Measurements from ENCODE around the gene SEMA4F.
"Not testable (repeated sequence)": the region's sequence is repeated elsewhere in the genome, so short reads cannot be mapped to it uniquely, and the experiment has no call there.

Gene SEMA4F

GRCh38 chr2:74625658-74626425 lies 28.2 kb upstream of the SEMA4F start:
- no peak for DNase-seq (ENCODE audit: low read depth in 1 of 2, low spot score in 1 of 2)
- Histone ChIP-seq H3K27me3 (ENCODE audit: insufficient read depth, poor library complexity, severe bottlenecking) (no peaks in the 10 kb centered on the region), H3K27ac (replicated peaks) (no peak overlapping the region), H3K4me3 (replicated peaks; ENCODE audit: insufficient read depth, low read length) (no peak overlapping the region)
- TF ChIP-seq CTCF (IDR thresholded peaks at IDR 0.05; ENCODE audit: insufficient read depth, low read length) (no peak), REST (IDR thresholded peaks at IDR 0.05; ENCODE audit: insufficient replicate concordance, low read depth) (no peak), SPI1 (IDR thresholded peaks at IDR 0.05; ENCODE audit: borderline replicate concordance, low read depth) (no peak)

DNA sequence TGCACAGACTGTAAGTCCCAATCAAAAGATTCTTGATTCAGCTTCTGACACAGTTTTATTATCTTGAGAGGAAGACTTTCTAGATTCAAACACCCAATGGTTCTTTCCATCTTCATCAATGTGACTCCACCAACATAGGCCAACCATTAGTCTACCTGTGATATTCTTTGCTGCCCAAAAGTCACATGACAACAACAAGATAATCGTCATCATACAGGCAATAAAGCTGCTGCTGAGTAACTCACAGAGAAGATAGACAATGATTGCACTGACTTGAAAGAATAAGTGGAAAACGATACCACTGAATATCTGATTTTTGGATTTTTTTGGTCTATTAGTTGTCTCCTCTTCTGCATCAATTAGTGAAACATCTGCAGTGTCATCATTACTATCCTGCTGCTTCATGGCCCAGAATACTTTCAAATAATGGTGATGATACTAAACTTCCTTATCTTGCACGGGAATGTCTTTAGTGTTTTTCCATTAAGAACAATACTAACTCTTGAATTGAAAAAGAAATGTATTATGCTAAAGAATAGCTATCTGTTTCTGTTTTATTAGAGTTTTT lies 25.4 kb upstream of the SEMA4F start:
- no peak for DNase-seq (ENCODE audit: low read depth in 1 of 2, low spot score in 1 of 2)
- no peak for TF ChIP-seq SPI1 (IDR thresholded peaks at IDR 0.05; ENCODE audit: borderline replicate concordance, low read depth)
- TF ChIP-seq POLR2AphosphoS5 (IDR thresholded peaks at IDR 0.05; ENCODE audit: low read depth) = no peak
- no peak for TF ChIP-seq GABPA (IDR thresholded peaks at IDR 0.05; ENCODE audit: low read depth)
- TF ChIP-seq REST (IDR thresholded peaks at IDR 0.05; ENCODE audit: insufficient replicate concordance, low read depth) = no peak
- TF ChIP-seq CTCF (IDR thresholded peaks at IDR 0.05; ENCODE audit: insufficient read depth, low read length) = no peak
- no peak overlapping the region for H3K4me3 ChIP-seq (replicated peaks; ENCODE audit: insufficient read depth, low read length)
- no peak overlapping the region for H3K27ac ChIP-seq (replicated peaks)
- H3K27me3 ChIP-seq (ENCODE audit: insufficient read depth, poor library complexity, severe bottlenecking) = no peaks in the 10 kb centered on the region

DNA sequence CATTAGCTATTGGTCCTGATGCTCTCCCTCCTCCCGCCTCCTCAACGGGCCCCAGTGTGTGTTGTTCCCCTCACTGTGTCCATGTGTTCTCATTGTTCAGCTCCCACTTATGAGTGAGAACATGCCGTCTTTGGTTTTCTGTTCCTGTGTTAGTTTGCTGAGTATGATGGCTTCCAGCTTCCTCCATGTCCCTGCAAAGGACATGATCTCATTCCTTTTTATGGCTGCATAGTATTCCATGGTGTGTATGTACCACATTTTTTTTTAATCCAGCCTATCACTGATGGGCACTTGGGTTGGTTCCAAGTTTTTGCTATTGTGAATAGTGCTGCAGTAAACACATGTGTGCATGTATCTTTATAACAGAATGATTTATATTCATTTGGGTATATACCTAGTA lies 23.6 kb upstream of the SEMA4F start:
- not testable (repeated sequence) for H3K27me3 ChIP-seq (ENCODE audit: insufficient read depth, poor library complexity, severe bottlenecking); H3K4me3 ChIP-seq (replicated peaks; ENCODE audit: insufficient read depth, low read length); DNase-seq (ENCODE audit: low read depth in 1 of 2, low spot score in 1 of 2); H3K27ac ChIP-seq (replicated peaks)

DNA sequence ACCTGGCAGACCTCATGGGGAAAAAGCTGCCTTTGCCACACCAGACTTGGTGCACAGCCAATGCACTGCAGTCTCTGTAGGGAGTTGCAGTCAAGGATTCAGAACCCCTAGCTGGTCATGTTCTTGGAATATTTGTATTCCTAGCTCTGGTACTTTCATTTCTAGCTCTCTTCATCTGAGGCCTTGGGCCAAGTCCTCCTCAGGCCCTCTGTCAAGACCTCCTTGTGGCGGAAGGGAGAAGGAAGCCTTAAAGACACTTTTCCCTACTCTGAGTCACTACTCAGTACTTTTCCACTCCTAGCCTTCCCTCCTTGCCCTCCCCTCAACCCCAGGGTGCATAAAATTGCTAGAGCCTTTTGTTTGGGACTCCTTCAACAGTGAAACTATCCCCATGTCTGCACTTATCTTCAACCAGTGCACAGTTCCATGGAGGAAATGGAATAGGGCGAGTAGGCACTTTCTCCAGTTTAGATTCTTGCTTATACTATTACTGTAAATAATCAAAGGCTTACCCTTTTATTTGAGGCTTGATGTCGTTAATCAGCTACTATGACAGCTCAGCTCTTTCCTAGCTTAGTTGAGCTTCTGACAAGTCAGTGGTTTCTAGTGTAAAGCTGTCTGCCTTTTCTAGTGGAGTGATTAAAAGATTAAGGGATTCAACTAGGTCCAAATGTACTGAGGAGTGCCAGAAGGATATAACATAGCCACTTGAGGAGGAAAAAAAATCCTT lies 21.7 kb upstream of the SEMA4F start:
- no peaks in the 10 kb centered on the region for H3K27me3 ChIP-seq (ENCODE audit: insufficient read depth, poor library complexity, severe bottlenecking)
- no peak for DNase-seq (ENCODE audit: low read depth in 1 of 2, low spot score in 1 of 2)
- no peak for TF ChIP-seq POLR2AphosphoS5 (IDR thresholded peaks at IDR 0.05; ENCODE audit: low read depth)
- no peak for TF ChIP-seq REST (IDR thresholded peaks at IDR 0.05; ENCODE audit: insufficient replicate concordance, low read depth)
- TF ChIP-seq SPI1 (IDR thresholded peaks at IDR 0.05; ENCODE audit: borderline replicate concordance, low read depth) = no peak
- TF ChIP-seq GABPA (IDR thresholded peaks at IDR 0.05; ENCODE audit: low read depth) = no peak
- no peak for TF ChIP-seq CTCF (IDR thresholded peaks at IDR 0.05; ENCODE audit: insufficient read depth, low read length)
- H3K4me3 ChIP-seq (replicated peaks; ENCODE audit: insufficient read depth, low read length) = no peak overlapping the region
- H3K27ac ChIP-seq (replicated peaks) = no peak overlapping the region
